ENCODE data around the gene EPHB3. TPM values are rescaled to one million over a fixed set of nuclear protein-coding genes. Genes with fewer than 3 reads are reported as not detected.
A peak's percentile ranks its signal among the peaks of the same experiment; 100 is the strongest.

Gene EPHB3
- total RNA-seq, 1 donor from 2014 or later = 17.7 TPM

DNA sequence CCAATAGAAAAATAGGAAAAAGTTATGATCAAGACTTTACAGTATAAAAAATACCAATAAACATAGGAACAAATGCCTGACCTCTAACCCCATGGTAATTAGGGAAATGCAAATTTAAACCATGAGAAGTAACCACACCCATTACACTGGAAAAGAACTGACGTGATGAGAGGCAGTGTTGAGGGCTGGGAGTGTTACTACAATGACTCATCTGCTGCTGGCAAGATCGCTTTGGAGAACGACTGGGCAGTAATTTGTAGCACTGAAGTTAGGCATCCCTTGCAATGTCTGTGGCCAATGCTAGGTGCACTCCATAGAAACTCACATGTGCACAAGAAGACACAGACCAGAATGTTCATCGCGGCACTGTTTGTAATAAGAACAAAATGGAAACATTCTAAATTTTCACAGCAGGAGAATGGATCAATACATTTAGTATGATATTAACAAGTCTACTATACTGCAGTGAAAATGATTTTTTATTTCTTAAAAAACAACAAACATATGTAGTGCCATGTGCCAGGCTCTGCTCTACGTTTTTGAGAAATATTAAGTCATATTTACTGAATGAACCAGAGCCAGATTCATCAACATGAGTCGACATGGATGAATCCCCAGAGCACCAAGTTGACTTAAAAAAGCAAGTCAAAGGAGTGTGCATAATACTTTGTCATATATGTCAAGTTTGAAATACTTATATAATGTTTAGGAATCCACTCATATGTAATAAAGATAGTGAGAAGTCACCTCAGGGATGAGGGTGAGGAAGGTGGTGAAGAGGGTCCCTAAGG is 37.6 kb upstream of the EPHB3 start:
- H3K4me3 ChIP-seq = no peak overlapping the region
- H3K4me1 ChIP-seq = peaks cover 6% of the 10 kb centered on the region
- H3K27me3 ChIP-seq = no peaks in the 10 kb centered on the region
- H3K27ac ChIP-seq = no peak overlapping the region
- no peak for DNase-seq (ENCODE audit: extremely low spot score in 2 of 2)
- H3K36me3 ChIP-seq = no peaks in the 10 kb centered on the region
- H3K9me3 ChIP-seq = no peaks in the 10 kb centered on the region
- intact Hi-C loops (cut with DNase I) = no loop called here
- TF ChIP-seq, protein P1, sequence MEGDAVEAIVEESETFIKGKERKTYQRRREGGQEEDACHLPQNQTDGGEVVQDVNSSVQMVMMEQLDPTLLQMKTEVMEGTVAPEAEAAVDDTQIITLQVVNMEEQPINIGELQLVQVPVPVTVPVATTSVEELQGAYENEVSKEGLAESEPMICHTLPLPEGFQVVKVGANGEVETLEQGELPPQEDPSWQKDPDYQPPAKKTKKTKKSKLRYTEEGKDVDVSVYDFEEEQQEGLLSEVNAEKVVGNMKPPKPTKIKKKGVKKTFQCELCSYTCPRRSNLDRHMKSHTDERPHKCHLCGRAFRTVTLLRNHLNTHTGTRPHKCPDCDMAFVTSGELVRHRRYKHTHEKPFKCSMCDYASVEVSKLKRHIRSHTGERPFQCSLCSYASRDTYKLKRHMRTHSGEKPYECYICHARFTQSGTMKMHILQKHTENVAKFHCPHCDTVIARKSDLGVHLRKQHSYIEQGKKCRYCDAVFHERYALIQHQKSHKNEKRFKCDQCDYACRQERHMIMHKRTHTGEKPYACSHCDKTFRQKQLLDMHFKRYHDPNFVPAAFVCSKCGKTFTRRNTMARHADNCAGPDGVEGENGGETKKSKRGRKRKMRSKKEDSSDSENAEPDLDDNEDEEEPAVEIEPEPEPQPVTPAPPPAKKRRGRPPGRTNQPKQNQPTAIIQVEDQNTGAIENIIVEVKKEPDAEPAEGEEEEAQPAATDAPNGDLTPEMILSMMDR (IDR thresholded peaks at IDR 0.05) = no peak
- TF ChIP-seq POLR2AphosphoS5 (IDR thresholded peaks at IDR 0.05; ENCODE audit: insufficient read depth in 1 of 2, low read depth in 1 of 2) = peak in 1 of 2 donors; percentile 77

DNA sequence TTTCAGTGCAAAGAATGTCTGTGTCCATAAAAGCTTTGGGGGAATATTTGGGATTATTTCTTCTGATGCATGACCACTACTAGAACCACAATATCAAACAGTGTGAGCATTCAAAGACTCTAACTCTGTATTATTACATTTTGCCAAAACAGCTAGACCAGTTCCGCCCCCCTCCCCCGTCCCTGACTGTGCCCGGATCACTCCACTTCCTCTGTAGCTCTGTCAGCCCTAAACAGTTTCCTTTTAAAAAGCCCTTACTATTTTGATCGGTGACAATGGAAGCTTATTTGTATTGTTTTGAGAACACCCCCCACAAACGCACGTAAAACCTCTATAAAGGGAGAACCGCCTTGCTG is 36.6 kb upstream of the EPHB3 start:
- DNase-seq (ENCODE audit: extremely low spot score in 2 of 2) = no peak
- Histone ChIP-seq H3K27ac (peak overlapping the region; percentile 28), H3K27me3 (no peaks in the 10 kb centered on the region)

DNA sequence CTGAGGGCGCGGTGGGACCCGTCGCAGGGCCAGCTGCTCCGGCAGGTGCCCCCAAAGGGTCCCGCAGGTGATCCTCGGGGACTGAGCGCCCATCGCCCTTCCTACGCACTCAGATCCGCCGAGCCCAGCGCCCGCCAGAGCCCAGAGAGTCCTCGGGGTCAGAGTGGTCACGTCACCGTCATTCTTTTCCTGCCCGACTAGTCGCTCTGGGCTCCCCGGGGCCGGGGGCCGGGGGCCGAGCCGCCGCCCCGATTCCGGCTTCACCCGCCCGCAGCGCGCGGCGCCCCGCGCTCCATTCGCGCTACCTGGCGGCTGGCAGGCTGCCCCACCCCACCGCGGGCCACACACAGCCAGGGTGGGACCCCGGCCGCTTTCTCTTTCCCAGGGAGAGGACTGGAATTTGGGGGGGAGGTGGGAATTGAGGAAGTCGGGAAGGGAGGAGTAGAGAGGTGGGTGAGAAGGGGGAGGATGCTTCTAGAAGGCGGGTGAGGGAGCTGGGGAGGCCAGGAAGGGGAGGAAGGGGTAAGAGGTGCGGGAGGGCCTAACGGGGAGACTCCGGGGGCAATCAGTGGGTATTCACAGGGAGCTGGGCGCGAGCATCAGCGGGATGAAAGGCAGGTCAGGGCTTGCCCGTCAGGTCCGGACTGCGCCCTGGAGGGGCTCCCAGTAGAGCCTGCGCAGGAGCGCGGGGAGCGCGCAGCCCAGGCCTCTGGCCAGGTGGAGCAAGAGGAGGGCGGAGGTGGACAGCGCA is 36.1 kb upstream of the EPHB3 start:
- Histone ChIP-seq H3K4me1 (peaks cover 6% of the 10 kb centered on the region), H3K27me3 (no peaks in the 10 kb centered on the region), H3K9me3 (no peaks in the 10 kb centered on the region), H3K4me3 (peak overlapping the region; percentile 40 to 41), H3K36me3 (no peaks in the 10 kb centered on the region), H3K27ac (peak overlapping the region; percentile 28)
- intact Hi-C loops (cut with DNase I) = no loop called here
- no peak for TF ChIP-seq POLR2A (IDR thresholded peaks at IDR 0.05)
- TF ChIP-seq, protein P1 (IDR thresholded peaks at IDR 0.05) = no peak
- no peak for TF ChIP-seq POLR2AphosphoS5 (IDR thresholded peaks at IDR 0.05; ENCODE audit: insufficient read depth in 1 of 2, low read depth in 1 of 2)
- DNase-seq (ENCODE audit: extremely low spot score in 2 of 2) = no peak

More for the DNA sequence above, 36.6 kb upstream of the EPHB3 start:
- no peaks in the 10 kb centered on the region for H3K9me3 ChIP-seq
- TF ChIP-seq, protein P1 (IDR thresholded peaks at IDR 0.05) = no peak
- TF ChIP-seq POLR2AphosphoS5 (IDR thresholded peaks at IDR 0.05; ENCODE audit: insufficient read depth in 1 of 2, low read depth in 1 of 2) (no peak), POLR2A (IDR thresholded peaks at IDR 0.05) (no peak)
- H3K4me3 ChIP-seq = peak overlapping the region; percentile 40 to 41
- no peaks in the 10 kb centered on the region for H3K36me3 ChIP-seq
- peaks cover 6% of the 10 kb centered on the region for H3K4me1 ChIP-seq
- intact Hi-C loops (cut with DNase I) = no loop called here

DNA sequence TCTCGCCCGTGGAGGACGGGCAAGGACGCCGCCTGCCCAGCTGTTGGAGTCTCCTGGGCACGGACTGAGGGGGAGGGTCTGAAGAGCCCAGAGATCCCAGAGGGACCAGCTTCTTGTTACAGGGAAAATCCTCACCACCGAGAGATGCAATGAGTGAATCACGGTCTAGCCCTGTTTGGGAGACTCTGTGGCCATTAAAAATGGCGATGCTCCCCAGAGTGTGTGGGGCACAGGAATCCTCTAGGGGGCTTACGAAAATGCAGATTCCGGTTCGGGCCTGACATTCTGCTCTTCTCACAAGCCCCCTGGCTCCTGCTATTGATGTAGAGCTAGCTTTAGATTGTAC is 35.5 kb upstream of the EPHB3 start:
- H3K4me3 ChIP-seq = peak overlapping the region; percentile 40 to 41
- intact Hi-C loops (cut with DNase I) = no loop called here
- peaks cover 7% of the 10 kb centered on the region for H3K4me1 ChIP-seq
- H3K27me3 ChIP-seq = no peaks in the 10 kb centered on the region
- TF ChIP-seq, protein P1 (IDR thresholded peaks at IDR 0.05) = no peak
- TF ChIP-seq POLR2A (IDR thresholded peaks at IDR 0.05) = no peak
- no peak for TF ChIP-seq POLR2AphosphoS5 (IDR thresholded peaks at IDR 0.05; ENCODE audit: insufficient read depth in 1 of 2, low read depth in 1 of 2)
- no peaks in the 10 kb centered on the region for H3K9me3 ChIP-seq
- H3K27ac ChIP-seq = peak overlapping the region; percentile 28
- DNase-seq (ENCODE audit: extremely low spot score in 2 of 2) = no peak
- no peaks in the 10 kb centered on the region for H3K36me3 ChIP-seq
